Hepatocyte (in vitro differentiated cells): ENCODE measurements around the gene OBP2B. TPM values are rescaled to one million over a fixed set of nuclear protein-coding genes. Genes with fewer than 3 reads are reported as not detected.
"Not testable (repeated sequence)": the region's sequence is repeated elsewhere in the genome, so short reads cannot be mapped to it uniquely, and the experiment has no call there.

ENCODE experiments used
- DNase-seq: peaks from one replicate; pipeline ENCODE4 v3.0.0-alpha.2; 2016; ENCODE audit warnings: low spot score
- H2AFZ ChIP-seq: fragments of 200-600 bp; sonication (generic); 2 replicates; pipeline ENCODE4 v1.6.0; 2016; ENCODE audit warnings: antibody characterized with exemption, mild to moderate bottlenecking
- H3K27ac ChIP-seq: fragments of 200-600 bp; sonication (generic); 2 replicates; pipeline ENCODE4 v1.5.1; 2016; ENCODE audit warnings: mild to moderate bottlenecking
- H3K27me3 ChIP-seq: fragments of 200-600 bp; sonication (generic); 2 replicates; pipeline ENCODE4 v1.6.1; 2016
- H3K36me3 ChIP-seq: fragments of 200-600 bp; sonication (generic); replicated peaks from 2 replicates; pipeline ENCODE4 v1.5.1; 2016; ENCODE audit warnings: low read depth; ENCODE audit not compliant: insufficient read depth
- H3K4me1 ChIP-seq: fragments of 200-600 bp; sonication (generic); 2 replicates; pipeline ENCODE4 v1.5.1; 2016; ENCODE audit warnings: mild to moderate bottlenecking, moderate library complexity; ENCODE audit not compliant: insufficient read depth
- H3K4me2 ChIP-seq: fragments of 200-600 bp; sonication (generic); 2 replicates; pipeline ENCODE4 v1.6.0; 2016
- H3K4me3 ChIP-seq: fragments of 200-600 bp; sonication (generic); 2 replicates; pipeline ENCODE4 v1.5.1; 2016; ENCODE audit warnings: mild to moderate bottlenecking
- H3K79me2 ChIP-seq: fragments of 200-600 bp; sonication (generic); 2 replicates; pipeline ENCODE4 v1.6.0; 2017; ENCODE audit warnings: mild to moderate bottlenecking
- H3K9me2 ChIP-seq: fragments of 200-600 bp; sonication (generic); replicated peaks from 2 replicates; pipeline ENCODE4 v1.6.0; 2017; ENCODE audit warnings: mild to moderate bottlenecking; ENCODE audit not compliant: insufficient read depth
- H3K9me3 ChIP-seq: fragments of 200-600 bp; sonication (generic); 2 replicates; pipeline ENCODE4 v1.5.1; 2016; ENCODE audit warnings: low read depth, mild to moderate bottlenecking
- H4K20me1 ChIP-seq: fragments of 200-600 bp; sonication (generic); 2 replicates; pipeline ENCODE4 v1.6.0; 2016; ENCODE audit warnings: mild to moderate bottlenecking; ENCODE audit not compliant: insufficient read depth, poor library complexity, severe bottlenecking
- EZH2 ChIP-seq: fragments of 200-600 bp; sonication (generic); IDR thresholded peaks from 2 replicates; pipeline ENCODE4 v1.6.1; 2016; ENCODE audit warnings: antibody characterized with exemption, mild to moderate bottlenecking, borderline replicate concordance
- EZH2phosphoT487 ChIP-seq: fragments of 200-600 bp; sonication (generic); IDR thresholded peaks from one replicate; pipeline ENCODE4 v1.6.1; 2018; ENCODE audit warnings: antibody characterized with exemption, mild to moderate bottlenecking, low read depth, moderate library complexity; ENCODE audit not compliant: unreplicated experiment, severe bottlenecking
- WGBS: methylation state at CpG from one replicate; pipeline ENCODE4 v1.1.6; 2016; ENCODE audit warnings: low lambda C conversion rate; ENCODE audit errors: missing lambda C conversion rate; 5-methylcytosine and 5-hydroxymethylcytosine counted together
- polyA plus RNA-seq: library from polyadenylated mRNA; unstranded; fragments of >200 nt; fragmentation: Nextera tagmentation; extraction: Ambion mirVana; gene quantifications from 2 replicates; pipeline ENCODE4 v1.2.1, GENCODE V29; 2016
- total RNA-seq: library from RNA; depleted of rRNA; stranded (reverse); fragments of >200 nt; gene quantifications from 2 replicates; pipeline ENCODE4 v1.2.3, GENCODE V29; 2014
- TF ChIP-seq, protein P1 (sequence below): fragments of 200-600 bp; sonication (generic); IDR thresholded peaks from 2 replicates; pipeline ENCODE4 v1.5.1; 2016; ENCODE audit warnings: antibody characterized with exemption, mild to moderate bottlenecking; ENCODE audit not compliant: poor library complexity

The OBP2B gene
- total and polyA plus RNA-seq, 2 experiments from 2014 or later = not detected

DNA sequence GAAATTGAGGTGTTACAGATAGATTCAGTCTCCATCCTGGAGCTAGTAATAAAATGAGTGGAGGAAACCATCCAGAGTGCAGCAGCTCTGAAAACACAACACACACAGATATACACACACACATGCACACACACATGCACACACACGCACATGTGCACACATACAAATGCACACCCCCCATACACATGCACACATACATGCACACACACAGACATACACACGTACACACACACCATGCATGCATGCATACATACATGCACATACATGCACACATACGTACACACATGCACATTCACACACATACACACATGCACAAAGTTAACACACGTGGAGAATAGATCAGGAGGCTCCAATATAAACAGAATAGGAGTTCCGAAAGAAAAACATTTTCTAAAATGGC, 21.0 kb upstream of the OBP2B start:
- 92% methylated on average over 5 of the region's 5 CpGs for WGBS
- Histone ChIP-seq H3K27me3 (no peaks in the 10 kb centered on the region), H3K36me3 (no peaks in the 10 kb centered on the region), H3K9me3 (no peaks in the 10 kb centered on the region), H3K4me2 (no peak overlapping the region), H3K79me2 (no peaks in the 10 kb centered on the region), H4K20me1 (no peaks in the 10 kb centered on the region), H3K4me1 (no peaks in the 10 kb centered on the region), H3K27ac (no peak overlapping the region), H3K4me3 (no peak overlapping the region), H3K9me2 (no peaks in the 10 kb centered on the region), H2AFZ (no peak overlapping the region)
- DNase-seq = no peak
- TF ChIP-seq, protein P1, sequence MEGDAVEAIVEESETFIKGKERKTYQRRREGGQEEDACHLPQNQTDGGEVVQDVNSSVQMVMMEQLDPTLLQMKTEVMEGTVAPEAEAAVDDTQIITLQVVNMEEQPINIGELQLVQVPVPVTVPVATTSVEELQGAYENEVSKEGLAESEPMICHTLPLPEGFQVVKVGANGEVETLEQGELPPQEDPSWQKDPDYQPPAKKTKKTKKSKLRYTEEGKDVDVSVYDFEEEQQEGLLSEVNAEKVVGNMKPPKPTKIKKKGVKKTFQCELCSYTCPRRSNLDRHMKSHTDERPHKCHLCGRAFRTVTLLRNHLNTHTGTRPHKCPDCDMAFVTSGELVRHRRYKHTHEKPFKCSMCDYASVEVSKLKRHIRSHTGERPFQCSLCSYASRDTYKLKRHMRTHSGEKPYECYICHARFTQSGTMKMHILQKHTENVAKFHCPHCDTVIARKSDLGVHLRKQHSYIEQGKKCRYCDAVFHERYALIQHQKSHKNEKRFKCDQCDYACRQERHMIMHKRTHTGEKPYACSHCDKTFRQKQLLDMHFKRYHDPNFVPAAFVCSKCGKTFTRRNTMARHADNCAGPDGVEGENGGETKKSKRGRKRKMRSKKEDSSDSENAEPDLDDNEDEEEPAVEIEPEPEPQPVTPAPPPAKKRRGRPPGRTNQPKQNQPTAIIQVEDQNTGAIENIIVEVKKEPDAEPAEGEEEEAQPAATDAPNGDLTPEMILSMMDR = no peak
- TF ChIP-seq EZH2 (no peak), EZH2phosphoT487 (no peak)

GRCh38 chr9:133228474-133229193, 19.6 kb upstream of the OBP2B start:
- H3K9me3 ChIP-seq, H3K4me1 ChIP-seq, H3K27me3 ChIP-seq, H3K79me2 ChIP-seq, DNase-seq, H3K27ac ChIP-seq, H3K36me3 ChIP-seq, H3K4me3 ChIP-seq, H3K9me2 ChIP-seq, H3K4me2 ChIP-seq, H2AFZ ChIP-seq, H4K20me1 ChIP-seq: not testable (repeated sequence)
- 80% methylated on average over 21 of the region's 22 CpGs for WGBS

DNA sequence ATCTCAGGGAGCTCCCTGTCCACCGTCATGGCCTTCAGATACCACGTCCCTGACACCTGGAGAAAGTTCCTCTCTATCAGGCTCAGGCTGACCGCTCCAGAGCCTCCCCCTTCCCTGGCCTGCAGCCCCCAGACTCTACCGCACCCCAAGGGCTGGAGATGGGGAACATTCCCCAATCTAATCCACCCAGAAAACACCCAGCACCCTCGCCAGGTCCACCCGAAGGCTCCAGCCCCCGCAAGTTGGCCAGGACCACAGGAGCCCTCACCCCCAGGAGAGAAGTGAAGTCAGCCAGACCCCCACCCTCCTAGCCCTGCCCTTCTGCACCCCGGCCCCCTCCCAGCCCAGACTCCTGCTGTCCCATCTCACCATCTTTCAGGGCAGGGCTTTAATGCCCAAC, 18.9 kb upstream of the OBP2B start:
- H3K4me3 ChIP-seq, H3K79me2 ChIP-seq, H3K27me3 ChIP-seq, H4K20me1 ChIP-seq, H2AFZ ChIP-seq, H3K36me3 ChIP-seq, DNase-seq, H3K9me2 ChIP-seq, H3K4me1 ChIP-seq, H3K9me3 ChIP-seq, H3K4me2 ChIP-seq, H3K27ac ChIP-seq: not testable (repeated sequence)
- 87% methylated on average over 7 of the region's 8 CpGs for WGBS

DNA sequence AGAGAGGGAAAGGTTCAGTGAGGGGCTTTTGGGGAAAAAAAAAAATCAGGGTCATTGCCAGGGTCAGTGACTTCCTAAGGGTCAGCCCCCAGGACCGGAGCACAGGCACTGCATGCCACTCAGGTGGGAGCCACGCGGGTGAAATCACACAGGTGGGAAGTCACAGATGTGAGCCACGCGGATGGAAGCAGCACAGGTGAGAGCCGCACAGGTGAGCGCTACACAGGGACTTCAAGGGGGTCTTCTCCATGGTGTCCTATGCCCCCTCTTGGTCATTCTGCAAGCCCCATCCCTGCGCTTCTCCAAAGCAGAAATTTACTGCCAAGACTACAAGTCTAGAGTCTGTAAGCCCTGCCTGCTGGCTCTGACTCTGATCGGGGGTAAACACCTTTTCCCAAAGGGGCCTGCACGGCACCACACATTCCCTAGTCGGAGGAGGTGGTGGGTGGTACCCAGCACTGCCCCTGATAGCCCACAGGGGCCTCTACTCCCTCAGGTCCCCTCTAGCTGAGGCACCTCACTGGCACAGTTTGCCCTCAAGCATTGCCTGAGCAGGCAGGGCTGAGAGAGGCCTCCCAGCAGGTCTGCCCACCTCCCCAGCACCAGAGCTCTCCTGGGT, 18.3 kb upstream of the OBP2B start:
- no peak overlapping the region for H3K27ac ChIP-seq
- DNase-seq = no peak
- H3K9me3 ChIP-seq = no peaks in the 10 kb centered on the region
- no peaks in the 10 kb centered on the region for H3K4me1 ChIP-seq
- no peak overlapping the region for H3K4me3 ChIP-seq
- no peaks in the 10 kb centered on the region for H3K36me3 ChIP-seq
- H3K4me2 ChIP-seq = no peak overlapping the region
- H2AFZ ChIP-seq = no peak overlapping the region
- no peaks in the 10 kb centered on the region for H3K9me2 ChIP-seq
- H3K79me2 ChIP-seq = no peaks in the 10 kb centered on the region
- no peaks in the 10 kb centered on the region for H3K27me3 ChIP-seq
- 91% methylated on average over 11 of the region's 11 CpGs for WGBS
- TF ChIP-seq EZH2 = no peak
- no peak for TF ChIP-seq EZH2phosphoT487
- TF ChIP-seq, protein P1 = no peak
- H4K20me1 ChIP-seq = no peaks in the 10 kb centered on the region
